GM04503 (cell line): Measurements from ENCODE around the gene ADH6.
"Not testable (repeated sequence)": the region's sequence is repeated elsewhere in the genome, so short reads cannot be mapped to it uniquely, and the experiment has no call there.

Source experiments
- DNase-seq: peaks from one replicate; pipeline ENCODE4 v3.0.0-alpha.2; 2012; ENCODE audit warnings: low read depth

The ADH6 gene

DNA sequence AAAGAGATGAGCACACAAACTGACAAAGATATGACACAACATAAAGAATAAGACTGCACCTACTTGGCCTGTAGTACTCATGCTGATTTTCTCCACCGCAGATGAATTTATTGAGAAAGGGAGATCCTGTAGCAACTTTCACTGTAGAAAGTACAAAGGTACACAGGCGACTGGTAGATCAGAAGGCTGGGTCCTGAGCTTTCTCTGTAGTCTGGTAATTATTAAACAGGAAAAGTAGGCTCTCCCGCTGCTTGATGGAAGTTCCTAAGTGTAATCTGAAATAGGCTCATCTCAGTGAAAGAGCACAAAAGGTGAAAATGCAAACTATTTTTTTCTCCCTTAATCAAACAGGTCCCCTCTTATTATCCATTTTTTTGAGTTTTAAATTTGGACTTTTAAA is at the start of gene ADH6:
ADH6 (minus strand) TSS at position 175 of the 400 bp plus-strand sequence; CDS start at position 81, 94 bp downstream.
- no peak for DNase-seq

DNA sequence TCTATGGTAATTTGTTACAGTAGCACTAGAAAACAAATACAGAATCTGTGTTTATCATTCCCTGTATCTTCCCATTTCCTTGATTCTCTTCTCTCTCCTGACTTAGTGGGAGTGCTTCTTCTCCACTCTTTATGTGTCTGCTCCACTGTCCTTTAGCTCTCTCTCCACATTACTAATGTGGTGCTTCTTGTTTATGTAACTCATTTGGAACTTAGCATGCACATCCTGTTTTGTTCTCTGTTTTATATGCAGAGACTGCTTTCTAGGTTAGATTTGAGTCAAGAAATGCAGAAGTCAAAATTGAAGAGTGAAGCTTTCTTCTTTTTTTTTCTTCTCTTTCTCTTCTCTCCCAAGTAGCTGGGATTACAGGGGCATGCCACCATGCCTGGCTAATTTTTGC is 45.9 kb upstream of the ADH6 start:
- DNase-seq: no peak

DNA sequence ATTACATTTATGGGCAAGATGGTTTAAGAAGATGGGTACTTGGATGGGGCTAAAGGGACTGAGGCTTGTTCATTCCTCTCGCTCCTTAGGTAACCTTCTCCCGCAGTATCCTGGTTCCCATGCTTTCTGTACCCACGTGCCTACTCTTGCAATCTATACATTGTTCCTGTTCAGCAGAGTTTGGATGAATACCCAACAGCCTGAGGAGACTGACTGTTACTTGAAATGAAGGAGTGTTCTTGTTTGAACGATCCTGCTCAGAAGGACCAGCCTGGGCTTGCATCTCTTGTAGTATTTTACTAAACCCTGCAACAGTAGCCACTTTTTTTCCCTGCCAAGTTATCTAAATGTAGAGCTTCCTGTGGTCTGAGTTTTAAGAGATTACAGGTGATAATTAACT is 33.7 kb upstream of the ADH6 start:
- DNase-seq: no peak

DNA sequence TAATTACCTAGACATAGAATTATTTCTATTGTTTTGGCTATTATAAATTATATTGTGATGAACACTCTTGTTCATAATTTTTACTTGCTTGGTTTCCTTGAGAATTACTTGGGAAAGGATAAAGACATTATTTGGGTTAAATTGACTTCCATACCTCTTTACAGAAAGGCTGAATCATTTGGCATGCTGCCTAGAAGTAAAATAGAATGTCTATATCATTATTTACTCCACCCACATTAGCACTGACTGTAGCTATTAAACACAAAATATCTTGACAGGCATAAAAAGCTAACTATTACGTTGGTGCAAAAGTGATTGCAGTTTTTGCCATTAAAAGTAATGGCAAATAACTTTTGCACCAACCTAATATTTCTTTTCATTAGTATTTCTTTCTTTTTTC is 29.7 kb upstream of the ADH6 start:
- DNase-seq: no peak

DNA sequence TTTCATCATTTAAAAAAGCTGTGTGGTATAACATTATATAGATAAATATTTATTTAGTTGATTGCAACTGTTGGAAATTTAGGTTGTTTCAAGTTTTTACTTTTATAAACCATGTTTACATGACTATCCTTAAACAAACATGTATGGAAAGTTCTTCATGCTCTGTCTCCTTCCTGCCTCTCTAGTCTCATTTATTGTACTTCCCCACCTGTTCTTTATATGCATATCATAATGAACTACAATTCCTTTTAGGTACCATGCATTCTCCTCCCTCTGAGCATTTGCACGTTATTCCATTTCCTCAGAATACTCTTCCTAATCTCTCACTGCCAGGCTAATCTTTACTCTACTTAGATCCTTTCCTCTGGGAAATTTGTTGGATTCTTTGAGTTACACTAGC is 16.9 kb upstream of the ADH6 start:
- DNase-seq: no peak

DNA sequence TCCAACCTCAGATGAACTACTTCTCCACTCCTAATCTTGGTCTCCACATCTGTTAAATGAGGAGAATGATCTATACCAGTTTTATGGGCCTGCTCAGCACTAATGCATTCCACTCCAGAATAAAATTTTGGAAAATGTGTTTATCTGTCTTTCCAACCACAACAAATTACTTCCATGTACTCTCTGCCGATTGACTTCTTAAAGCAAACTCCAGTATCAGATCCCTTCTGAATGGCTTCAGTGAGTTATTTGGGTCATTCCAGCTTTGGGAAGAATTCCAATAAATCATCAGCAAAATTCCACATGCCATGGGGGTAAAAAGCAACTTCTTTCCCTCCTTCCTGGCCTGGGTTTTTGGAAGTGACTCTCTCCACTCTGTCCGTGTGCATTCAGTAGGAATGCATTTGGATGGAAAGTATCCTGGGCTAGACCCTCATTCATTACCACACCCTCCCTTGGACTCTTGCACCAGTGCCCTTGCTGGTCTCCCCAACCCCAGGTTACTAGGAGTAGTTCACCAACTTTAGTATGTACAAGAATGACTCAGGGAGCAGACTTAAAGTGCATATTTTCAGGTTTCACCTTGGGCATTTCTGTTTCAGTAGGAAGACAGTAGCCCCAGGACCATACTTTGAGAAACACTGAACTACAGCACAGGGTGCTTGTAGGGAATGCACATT is 15.4 kb upstream of the ADH6 start:
- DNase-seq: peak; percentile 3

DNA sequence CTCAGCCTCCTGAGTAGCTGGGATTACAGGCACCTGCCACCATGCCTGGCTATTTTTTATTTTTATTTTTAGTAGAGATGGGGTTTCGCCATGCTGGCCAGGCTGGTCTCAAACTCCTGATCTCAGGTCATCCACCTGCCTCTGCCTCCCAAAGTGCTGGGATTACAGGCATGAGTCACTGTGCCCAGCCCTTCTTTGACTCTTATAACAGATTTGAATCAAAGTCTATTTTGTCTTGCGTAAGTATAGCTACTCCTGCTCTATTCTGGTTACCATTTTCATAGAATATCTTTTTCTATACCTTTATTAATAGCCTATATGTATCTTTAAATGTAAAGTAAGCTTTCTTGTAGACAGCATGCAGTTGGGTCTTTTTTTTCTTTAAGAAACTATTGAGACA is 14.4 kb upstream of the ADH6 start:
- DNase-seq: not testable (repeated sequence)

DNA sequence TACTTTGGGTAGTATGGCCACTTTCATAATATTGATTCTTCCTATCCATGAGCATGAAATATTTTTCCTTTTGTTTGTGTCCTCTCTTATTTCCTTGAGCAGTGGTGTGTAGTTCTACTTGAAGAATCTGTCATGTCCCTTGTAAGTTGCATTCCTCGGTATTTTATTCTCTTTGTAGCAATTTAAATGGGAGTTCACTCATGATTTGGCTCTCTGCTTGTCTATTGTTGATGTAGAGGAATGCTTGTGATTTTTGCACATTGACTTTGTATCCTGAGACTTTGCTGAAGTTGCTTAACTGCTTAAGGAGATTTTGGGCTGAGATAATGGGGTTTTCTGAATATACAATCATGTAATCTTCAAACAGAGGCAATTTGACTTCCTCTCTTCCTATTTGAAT is 9.7 kb upstream of the ADH6 start:
- not testable (repeated sequence) for DNase-seq

DNA sequence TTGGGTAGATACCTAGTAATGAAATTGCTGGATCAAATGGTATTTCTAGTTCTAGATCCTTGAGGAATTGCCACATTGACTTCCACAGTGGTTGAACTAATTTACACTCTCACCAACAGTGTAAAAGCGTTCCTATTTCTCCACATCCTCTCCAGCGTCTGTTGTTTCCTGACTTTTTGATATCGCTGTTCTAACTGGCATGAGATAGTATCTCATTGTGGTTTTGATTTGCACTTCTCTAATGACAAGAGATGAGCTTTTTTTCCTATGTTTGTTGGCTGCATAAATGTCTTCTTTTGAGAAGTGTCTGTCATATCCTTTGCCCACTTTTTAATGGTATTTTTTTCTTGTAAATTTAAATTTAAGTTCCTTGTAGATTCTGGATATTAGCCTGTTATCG is 8.6 kb upstream of the ADH6 start:
- DNase-seq: not testable (repeated sequence)

DNA sequence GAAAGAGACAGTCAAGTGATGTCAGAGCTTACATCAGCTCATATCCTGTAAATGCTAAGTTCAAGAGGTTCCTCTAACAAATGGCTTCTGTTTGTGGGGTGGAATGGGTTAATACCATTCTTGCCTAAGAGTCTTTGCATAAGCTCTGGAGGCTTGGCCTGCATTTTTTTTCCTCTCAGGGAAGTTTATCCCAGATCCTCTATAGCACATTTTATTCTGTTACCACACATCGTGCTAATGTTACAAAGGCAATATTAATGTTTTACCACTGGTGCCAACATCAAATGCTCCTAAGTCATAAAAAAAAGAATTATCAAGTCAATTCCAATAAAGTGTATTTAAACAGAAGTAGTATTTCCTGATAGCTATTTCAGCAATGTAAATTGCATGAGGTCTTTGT is 2.9 kb upstream of the ADH6 start:
- DNase-seq: no peak

DNA sequence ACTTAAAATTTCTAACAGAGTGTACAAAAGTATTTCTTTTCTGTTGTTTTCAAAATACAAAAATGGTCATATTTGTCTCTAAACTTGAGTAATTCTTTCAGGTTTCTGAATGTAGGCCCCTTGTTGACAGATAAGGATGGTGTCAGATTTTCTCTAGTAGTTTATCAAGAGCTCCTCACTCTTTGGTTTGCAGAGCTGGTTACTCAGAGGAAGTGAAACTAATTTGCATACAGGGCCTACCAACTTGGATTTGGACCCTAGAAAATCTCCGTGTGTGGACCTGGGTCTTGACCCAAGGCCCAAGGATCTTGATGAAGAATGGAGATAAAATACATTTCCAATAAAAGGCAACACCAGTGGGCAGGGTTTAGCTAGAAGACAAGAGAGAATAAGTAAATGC is 433 bp upstream of the ADH6 start:
- no peak for DNase-seq

DNA sequence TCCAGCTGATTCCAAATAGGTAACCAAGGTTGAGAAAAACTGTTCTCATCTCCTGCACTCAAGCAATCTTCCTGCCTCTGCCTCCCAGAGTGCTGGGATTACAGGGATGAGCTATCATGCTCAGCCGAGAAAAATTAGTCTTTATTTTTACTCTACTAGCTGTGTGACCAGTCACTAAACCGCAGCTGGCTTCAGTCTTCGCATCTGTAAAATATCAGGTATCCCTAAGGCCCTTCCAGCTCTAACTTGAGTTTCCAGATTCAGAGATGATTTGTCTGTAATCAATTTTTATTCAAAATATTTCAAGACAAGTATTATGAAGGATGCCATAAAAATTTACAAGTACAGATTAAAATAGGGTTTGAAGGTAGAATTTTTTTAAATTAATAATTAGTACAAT is 3.5 kb downstream of the ADH6 start:
- no peak for DNase-seq

DNA sequence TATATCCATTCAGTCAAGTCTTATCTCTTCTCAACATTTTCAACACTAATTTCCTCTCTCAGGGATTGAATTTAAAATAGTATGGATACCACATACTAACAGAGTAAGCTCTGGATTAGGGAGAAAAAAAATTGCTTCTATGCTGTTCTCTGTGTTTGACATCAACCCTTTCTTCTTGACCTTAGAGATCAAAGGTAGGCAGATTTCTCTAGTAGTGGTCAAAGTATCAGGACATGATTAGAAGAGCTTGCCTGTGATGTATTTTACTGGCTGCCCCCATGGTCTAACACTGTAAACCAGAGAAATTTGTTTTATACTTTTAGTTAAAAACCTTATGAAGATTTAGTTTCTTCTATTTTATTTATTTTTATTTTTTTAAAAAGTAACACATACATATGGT is 8.3 kb downstream of the ADH6 start:
- no peak for DNase-seq

DNA sequence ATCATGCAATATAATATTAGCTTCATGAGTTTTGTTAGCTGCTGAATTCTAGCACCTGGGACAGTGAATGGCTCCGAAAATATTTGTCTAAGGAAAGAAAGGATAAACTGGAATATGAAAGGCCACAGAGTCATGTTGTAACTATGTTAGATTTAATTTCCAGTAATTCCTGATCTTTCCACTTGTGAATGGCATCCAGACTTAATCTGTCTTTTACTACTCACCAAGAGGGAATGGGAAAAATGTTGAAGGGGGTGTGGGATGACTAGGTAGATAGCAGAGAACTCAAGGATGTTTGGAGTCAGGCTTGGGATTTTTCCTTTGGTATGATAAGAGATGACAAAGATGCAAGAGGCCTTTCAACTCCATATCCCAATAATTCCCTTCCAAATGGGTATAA is 9.4 kb downstream of the ADH6 start:
- no peak for DNase-seq

DNA sequence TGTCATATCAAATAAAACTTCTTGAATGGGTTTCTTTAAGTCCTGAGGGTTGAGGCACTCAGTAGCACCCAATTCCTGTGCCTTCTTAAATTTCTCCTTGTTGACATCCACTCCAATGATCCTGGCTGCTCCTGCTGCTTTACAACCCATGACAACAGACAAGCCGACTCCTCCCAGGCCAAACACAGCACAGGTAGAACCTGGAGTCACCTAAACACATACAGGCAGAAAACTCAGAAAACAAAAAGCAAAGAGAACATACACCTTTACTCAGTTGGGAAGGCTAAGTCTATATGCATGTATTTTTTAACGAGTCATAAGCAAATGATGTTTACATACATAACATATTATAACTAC is 10.3 kb downstream of the ADH6 start:
- DNase-seq: no peak

DNA sequence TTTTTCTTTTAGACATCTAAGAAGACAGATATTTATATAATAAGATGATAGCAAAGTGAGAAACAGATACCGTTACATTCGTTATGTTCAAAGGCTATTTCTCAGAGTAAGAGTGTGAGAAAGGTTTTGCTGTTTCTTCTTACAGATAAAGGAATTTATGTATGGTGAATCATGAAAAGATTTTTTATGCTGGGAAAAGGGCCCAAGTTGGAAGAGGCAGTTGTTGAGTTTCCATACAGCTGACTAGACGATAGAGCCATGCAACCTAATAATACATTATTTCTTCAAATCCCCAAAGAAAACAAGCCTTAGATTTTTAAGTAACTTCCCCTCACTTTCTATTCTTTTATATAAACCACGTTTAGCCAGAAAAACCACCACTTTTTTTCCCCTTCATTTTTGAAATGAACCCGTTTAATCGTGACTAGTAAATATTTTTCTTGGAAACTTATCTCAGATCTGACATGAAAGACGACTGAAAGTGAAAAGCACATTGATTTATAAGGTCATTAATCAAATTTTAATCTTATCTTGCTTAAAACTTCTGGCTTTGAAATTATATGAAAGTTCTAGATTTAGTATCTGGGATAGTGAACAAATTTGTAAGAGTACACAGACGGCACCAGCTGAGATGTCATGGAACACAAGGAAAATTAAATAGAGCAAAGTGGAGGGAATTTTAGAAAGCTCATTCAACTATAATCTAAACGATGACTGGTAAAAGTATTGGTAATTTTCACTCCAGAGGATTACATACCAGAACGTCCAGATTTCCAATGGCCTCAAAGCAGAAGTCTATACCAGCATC is 10.9 kb downstream of the ADH6 start:
- DNase-seq: no peak

DNA sequence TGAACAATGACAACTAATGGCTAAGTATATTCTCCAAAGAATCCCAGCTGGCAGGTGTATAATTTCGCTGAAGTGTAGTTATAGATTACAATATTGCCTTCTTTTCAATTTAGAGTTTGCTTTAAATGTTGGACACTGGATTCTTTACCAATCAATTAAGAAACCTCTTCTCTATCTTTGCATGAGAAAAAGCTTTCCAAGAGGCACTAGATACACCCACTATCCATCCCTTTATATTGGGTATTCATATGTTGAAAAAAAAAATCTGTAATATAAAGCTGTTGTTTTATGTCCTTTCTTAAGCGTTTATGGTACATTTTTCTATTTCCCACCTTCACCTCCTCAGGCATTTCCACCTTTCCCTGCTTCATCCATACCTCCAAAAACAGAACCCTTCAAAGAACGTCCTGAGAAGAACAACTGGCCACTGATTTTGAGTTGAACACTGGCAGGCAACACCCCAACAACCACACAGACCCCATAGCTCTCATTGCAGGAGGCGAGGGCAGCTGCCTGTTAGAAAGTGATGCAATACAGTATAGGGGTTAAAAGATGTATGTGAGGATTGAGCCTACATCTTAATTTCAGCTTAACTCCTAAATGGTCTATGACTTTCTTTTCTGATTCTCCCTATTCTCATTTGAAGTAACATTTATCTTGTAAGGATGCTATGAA is 11.8 kb downstream of the ADH6 start:
- no peak for DNase-seq

DNA sequence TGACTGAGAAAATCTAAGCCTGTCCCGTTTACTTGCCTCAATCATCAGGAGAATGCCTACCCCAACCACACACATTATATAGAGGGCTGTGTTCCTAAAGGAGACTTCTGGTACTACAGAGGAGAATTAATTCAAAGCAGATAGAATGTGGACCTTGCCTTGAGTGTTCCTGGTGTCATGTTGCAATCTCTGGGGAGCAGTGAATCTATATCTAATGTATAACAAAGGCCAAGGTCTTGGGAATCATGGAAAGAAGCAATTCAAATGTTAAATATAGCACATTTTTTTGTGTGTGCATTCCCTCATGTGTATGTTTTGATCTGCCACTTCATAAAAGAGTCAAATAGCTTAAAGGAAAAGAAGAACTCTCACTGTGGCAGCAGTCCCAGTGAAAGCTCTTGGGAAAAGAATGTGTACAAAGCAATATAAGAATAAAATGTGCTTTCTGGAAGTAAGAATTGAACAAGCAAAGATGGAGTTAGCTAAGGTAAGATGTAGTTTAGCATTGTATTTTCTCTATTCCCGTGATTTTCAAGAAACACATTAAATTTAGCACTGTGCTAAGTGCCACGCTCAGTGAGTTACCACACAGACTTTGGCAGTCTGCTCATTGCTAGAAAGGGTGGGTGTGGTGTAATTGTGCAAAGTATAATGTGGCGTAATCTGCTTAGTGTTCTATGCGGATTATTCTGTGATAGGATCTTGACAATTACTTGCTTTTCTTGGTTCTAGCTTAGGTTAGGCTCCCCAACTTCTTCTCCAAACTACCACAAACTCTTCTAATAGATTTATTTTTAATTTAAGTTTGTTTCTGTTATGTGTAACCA is 13.7 kb downstream of the ADH6 start:
- no peak for DNase-seq

DNA sequence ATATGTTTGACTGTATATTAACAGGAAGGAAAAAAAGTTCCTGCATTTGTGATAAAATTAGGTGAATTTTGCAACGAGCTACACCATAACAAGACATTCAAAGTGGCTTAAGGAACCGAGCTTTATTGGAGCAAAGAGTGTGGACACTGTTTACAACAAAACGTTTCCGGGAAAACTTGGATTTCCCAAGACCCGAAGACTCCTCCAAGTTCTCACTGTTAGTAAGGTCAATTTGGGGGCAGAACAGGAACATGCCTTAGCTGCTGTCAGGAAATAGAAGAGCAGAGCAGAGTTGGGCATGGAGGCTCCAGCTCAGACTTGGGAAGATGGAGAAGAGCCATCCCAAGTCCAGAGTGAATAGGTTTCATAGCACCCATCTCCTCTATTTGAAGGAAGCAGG is 16.5 kb downstream of the ADH6 start:
- DNase-seq: no peak

DNA sequence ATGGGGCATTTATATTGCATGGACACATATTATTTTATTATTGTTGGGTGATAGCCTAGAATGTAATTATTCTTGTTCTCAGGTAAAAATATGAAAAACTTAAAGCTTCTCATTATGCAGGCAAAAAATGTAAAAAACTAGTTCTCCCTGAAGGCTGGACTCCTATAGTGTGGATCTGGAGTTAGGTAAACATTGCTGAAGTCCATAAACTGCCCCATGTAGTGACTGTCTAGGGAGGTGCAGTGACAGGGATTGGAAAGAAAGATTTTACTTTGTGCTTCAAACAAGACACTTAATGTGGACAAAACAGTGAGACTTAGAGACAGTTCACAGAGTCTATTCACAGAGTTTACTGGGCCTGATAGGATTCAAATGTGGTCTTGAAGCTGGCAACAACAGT is 17.0 kb downstream of the ADH6 start:
- DNase-seq: no peak

DNA sequence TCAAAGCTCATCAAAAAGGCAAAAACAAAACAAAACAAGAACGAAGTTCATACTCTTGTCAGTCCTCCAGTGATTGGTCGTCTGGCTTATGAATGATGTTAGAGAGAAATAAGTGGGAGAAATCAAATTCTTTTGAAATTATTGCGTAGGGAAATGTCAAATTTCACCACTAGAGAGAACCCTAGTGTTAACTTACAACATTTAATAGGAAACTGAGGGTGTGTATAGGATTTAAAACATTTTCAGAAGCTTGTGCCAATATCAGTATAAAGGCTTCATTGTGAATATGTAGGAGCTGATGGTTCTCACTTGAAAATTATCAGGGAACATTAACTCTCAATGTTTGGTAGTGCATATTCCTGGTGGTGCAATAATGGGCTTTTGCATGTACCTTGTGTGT is 17.4 kb downstream of the ADH6 start:
- DNase-seq: no peak

DNA sequence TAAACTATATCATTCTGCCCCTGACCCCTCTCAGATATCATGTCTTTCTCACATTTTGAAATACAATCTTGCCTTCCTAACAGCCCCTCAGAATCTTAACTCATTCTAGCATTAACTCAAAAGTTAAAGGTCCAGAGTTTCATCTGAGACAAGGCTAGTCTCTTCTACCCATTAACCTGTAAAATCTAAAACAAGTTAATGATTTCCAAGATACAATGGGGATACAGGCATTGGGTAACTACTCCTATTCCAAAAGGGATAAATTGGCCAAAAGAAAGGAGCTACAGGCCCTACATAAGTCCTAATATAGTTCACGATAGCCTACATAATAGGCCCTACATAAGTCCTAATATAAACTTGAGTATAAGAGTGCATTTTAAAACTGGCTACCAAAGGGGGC is 18.9 kb downstream of the ADH6 start:
- no peak for DNase-seq
